ENCODE data around the gene TMEM132E.

GRCh38 chr17:34637041-34637547 lies 57.7 kb downstream of the TMEM132E start:
- TF ChIP-seq EZH2phosphoT487 (IDR thresholded peaks at IDR 0.05; ENCODE audit: low read depth) (no peak), CTCF (IDR thresholded peaks at IDR 0.05; ENCODE audit: low read depth, low read length) (no peak)

Measured in OCI-LY3 (cell line).